GM13977 (cell line): Measurements from ENCODE around the gene LRRC26.

Experiments
- DNase-seq: peaks from one replicate; pipeline ENCODE4 v3.0.0; 2012; ENCODE audit warnings: low spot score
- CTCF ChIP-seq: IDR thresholded peaks from 2 replicates; pipeline ENCODE4 v1.5.1; 2012; ENCODE audit warnings: mild to moderate bottlenecking, control low read depth; ENCODE audit not compliant: insufficient read depth; ENCODE audit errors: extremely low read depth, missing control alignments
- in situ Hi-C: fragments of 300-500 bp; cut with MboI; formaldehyde crosslinking; loops from one replicate; pipeline ENCODE4 v1.12.0; 2022; ENCODE audit warnings: low sequenced_read_pairs, low pct_unique_long_range_greater_than_20kb, mixed read lengths, inconsistent platforms; ENCODE audit not compliant: unreplicated experiment

LRRC26 gene

GRCh38 chr9:137147091-137147792 is 22.6 kb downstream of the LRRC26 start:
- no peak for DNase-seq
- in situ Hi-C loops: no loop called here
- no peak for TF ChIP-seq CTCF

- DNase-seq: no peak
- in situ Hi-C loops: no loop called here
- TF ChIP-seq CTCF: no peak
Observed at GRCh38 chr9:137146527-137146918, 23.3 kb downstream of the LRRC26 start.

DNA sequence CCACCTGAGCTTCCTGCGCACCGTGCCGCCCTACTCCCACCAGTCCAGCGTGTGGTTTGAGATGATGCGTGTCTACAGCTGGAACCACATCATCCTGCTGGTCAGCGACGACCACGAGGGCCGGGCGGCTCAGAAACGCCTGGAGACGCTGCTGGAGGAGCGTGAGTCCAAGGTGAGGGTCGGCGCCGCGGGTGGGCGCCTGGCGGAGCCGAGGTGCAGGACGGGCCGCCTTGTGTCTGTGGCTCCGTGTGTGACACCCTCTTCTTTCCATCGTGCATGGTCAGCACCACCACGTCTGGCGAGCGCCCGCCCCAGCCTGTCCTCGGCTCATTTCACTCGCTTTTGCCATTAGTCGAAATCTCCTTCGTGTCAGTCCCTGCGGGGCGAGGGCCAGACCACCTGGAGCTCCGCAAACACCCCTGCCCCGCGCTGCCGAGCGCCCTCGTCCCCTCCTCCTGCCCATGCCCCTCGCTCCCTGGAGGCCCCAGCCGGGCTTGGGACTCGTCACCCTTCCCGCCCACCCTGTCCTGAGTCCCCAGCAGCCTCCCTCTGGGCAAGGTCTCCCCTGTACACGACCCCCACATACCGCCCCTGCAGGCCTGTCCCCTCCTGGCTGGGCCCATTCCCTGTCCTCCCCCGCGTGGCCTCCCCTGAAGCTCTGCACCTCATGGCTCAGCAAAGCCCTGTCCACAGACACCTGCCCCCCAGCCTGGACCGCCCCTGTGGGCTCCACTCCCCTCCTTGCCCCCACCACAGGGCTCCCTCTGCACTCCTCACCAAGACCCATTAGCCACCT is 23.9 kb downstream of the LRRC26 start:
- in situ Hi-C loops: no loop called here
- DNase-seq: no peak
- TF ChIP-seq CTCF: no peak

GRCh38 chr9:137143459-137143858 is 26.4 kb downstream of the LRRC26 start:
- no peak for TF ChIP-seq CTCF
- no peak for DNase-seq
- in situ Hi-C loops: no loop called here

DNA sequence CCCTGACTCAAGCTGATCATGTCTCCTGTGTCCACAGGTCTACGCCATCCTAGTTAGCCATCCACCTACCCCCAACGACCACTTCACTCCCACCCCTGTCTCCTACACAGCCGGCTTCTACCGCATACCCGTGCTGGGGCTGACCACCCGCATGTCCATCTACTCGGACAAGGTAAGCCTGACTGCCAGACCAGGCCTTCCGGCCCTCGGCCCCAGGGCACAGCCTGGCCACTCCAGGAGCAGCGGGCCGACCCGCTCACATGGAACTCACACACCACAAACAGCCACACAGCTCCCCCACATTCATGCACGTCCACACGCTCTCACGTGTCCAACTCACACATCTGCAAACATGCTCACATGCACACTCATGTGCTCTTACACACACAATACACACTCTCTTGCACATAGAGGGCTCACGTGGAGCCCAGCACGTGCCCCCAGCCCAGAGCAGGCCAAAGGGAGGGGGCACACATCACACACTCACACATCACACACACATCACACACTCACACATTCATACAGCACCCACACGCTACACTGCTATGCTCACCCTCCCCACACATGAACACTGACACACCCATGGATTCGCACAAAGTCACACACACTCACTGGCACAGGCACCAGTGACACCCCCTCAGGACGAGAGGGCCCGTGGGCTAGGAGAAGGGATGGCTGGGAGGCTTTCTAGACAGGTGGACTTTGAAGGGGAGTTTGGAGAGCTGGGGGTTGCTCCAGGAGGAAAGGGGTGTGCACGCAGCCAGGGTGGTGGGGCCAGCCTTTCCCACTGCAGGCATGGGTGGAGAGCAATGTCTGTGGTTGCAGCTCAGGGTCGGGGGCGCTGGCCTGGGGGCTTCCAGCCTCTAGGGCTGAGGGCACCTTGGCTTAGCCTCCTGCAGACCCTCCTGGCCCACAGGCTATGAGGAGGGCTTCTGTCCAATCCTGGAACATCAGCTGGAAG is 27.6 kb downstream of the LRRC26 start:
- no peak for DNase-seq

More for the DNA sequence above, 27.6 kb downstream of the LRRC26 start:
- no peak for TF ChIP-seq CTCF
- in situ Hi-C loops: no loop called here
